ENCODE data around the gene EPHA6. TPM values are rescaled to one million over a fixed set of nuclear protein-coding genes. Genes with fewer than 3 reads are reported as not detected.

The EPHA6 gene
- total and polyA plus RNA-seq, 2 donors (not counting 1 experiment from before 2014, with no cell fraction given), result not detected

- H2AFZ ChIP-seq (ENCODE audit: insufficient read depth, low read depth, low read length, poor library complexity, severe bottlenecking), result no peak overlapping the region
- H3K36me3 ChIP-seq (replicated peaks in 1 of 2; ENCODE audit: control extremely low read depth in 1 of 2, control insufficient read depth in 1 of 2, extremely low read depth in 1 of 2, insufficient read depth in 2 of 2, low read length in 1 of 2), result no peaks in the 10 kb centered on the region
- POLR2A ChIA-PET, result no interaction called here
- no peak overlapping the region for H3K4me2 ChIP-seq (replicated peaks; ENCODE audit: low read depth, low read length, poor library complexity, severe bottlenecking)
- no peaks in the 10 kb centered on the region for H3K27me3 ChIP-seq (replicated peaks in 1 of 4; ENCODE audit: control extremely low read depth in 1 of 4, control insufficient read depth in 3 of 4, insufficient read depth in 4 of 4, low read length in 3 of 4)
- H4K20me1 ChIP-seq (ENCODE audit: control insufficient read depth, insufficient read depth, low read length, poor library complexity, severe bottlenecking), result no peaks in the 10 kb centered on the region
- ATAC-seq (ENCODE audit: low read depth), result no peak
- intact Hi-C loops (cut with micrococcal nuclease), result no loop called here
- TF ChIP-seq EZH2 (IDR thresholded peaks at IDR 0.05; ENCODE audit: borderline replicate concordance, insufficient read depth, low read depth, low read length, poor library complexity, severe bottlenecking), result no peak
- TF ChIP-seq CTCF (IDR thresholded peaks at IDR 0.05), result no peak
- H3K27ac Mint-ChIP-seq, result no peak overlapping the region
- H3K4me1 Mint-ChIP-seq, result no peaks in the 10 kb centered on the region
- no peak for DNase-seq
- CTCF ChIA-PET, result no interaction called here
- H3K9ac ChIP-seq (ENCODE audit: low read length), result no peak overlapping the region
- H3K9me3 Mint-ChIP-seq (ENCODE audit: insufficient read depth), result no peaks in the 10 kb centered on the region
- no peak overlapping the region for H3K27ac ChIP-seq (ENCODE audit: low read length in 2 of 2)
- no peak overlapping the region for H3K4me3 Mint-ChIP-seq
- H3K4me3 ChIP-seq (ENCODE audit: control extremely low read depth in 1 of 5, extremely low read depth in 1 of 5, insufficient read depth in 1 of 5, low read depth in 2 of 5, low read length in 4 of 5), result no peak overlapping the region
- WGBS (ENCODE audit: insufficient coverage), result no CpG with 5 or more reads among the region's 1 CpG
- no peaks in the 10 kb centered on the region for H3K4me1 ChIP-seq (ENCODE audit: control insufficient read depth in 2 of 2, insufficient read depth in 2 of 2, low read length in 2 of 2)
- no peaks in the 10 kb centered on the region for H3K27me3 Mint-ChIP-seq
- no peaks in the 10 kb centered on the region for H3K9me3 ChIP-seq (ENCODE audit: control extremely low read depth in 1 of 3, control insufficient read depth in 2 of 3, insufficient read depth in 1 of 3, low read length in 2 of 3)
- H3K79me2 ChIP-seq (ENCODE audit: control insufficient read depth, insufficient read depth, low read length), result no peaks in the 10 kb centered on the region
Measured at GRCh38 chr3:97111244-97111643, 296.9 kb downstream of the EPHA6 start.

GRCh38 chr3:97121386-97121785 is 307.0 kb downstream of the EPHA6 start:
- ChIA-PET CTCF (no interaction called here), POLR2A (no interaction called here)
- H3K4me3 Mint-ChIP-seq, result no peak overlapping the region
- Histone ChIP-seq H4K20me1 (ENCODE audit: control insufficient read depth, insufficient read depth, low read length, poor library complexity, severe bottlenecking) (no peaks in the 10 kb centered on the region), H3K4me3 (ENCODE audit: control extremely low read depth in 1 of 5, extremely low read depth in 1 of 5, insufficient read depth in 1 of 5, low read depth in 2 of 5, low read length in 4 of 5) (no peak overlapping the region), H3K9me3 (ENCODE audit: control extremely low read depth in 1 of 3, control insufficient read depth in 2 of 3, insufficient read depth in 1 of 3, low read length in 2 of 3) (no peaks in the 10 kb centered on the region), H3K9ac (ENCODE audit: low read length) (no peak overlapping the region), H2AFZ (ENCODE audit: insufficient read depth, low read depth, low read length, poor library complexity, severe bottlenecking) (no peak overlapping the region), H3K36me3 (replicated peaks in 1 of 2; ENCODE audit: control extremely low read depth in 1 of 2, control insufficient read depth in 1 of 2, extremely low read depth in 1 of 2, insufficient read depth in 2 of 2, low read length in 1 of 2) (no peaks in the 10 kb centered on the region), H3K4me1 (ENCODE audit: control insufficient read depth in 2 of 2, insufficient read depth in 2 of 2, low read length in 2 of 2) (no peaks in the 10 kb centered on the region), H3K79me2 (ENCODE audit: control insufficient read depth, insufficient read depth, low read length) (no peaks in the 10 kb centered on the region), H3K4me2 (replicated peaks; ENCODE audit: low read depth, low read length, poor library complexity, severe bottlenecking) (no peak overlapping the region), H3K27me3 (replicated peaks in 1 of 4; ENCODE audit: control extremely low read depth in 1 of 4, control insufficient read depth in 3 of 4, insufficient read depth in 4 of 4, low read length in 3 of 4) (no peaks in the 10 kb centered on the region), H3K27ac (ENCODE audit: low read length in 2 of 2) (no peak overlapping the region)
- H3K27me3 Mint-ChIP-seq, result no peaks in the 10 kb centered on the region
- no peaks in the 10 kb centered on the region for H3K4me1 Mint-ChIP-seq
- ATAC-seq (ENCODE audit: low read depth) (no peak), DNase-seq (no peak)
- H3K9me3 Mint-ChIP-seq (ENCODE audit: insufficient read depth), result no peaks in the 10 kb centered on the region
- intact Hi-C loops (cut with micrococcal nuclease), result no loop called here
- WGBS (ENCODE audit: insufficient coverage), result 40% methylated on average over 1 of the region's 1 CpG
- no peak overlapping the region for H3K27ac Mint-ChIP-seq
- TF ChIP-seq CTCF (IDR thresholded peaks at IDR 0.05), result no peak
- no peak for TF ChIP-seq EZH2 (IDR thresholded peaks at IDR 0.05; ENCODE audit: borderline replicate concordance, insufficient read depth, low read depth, low read length, poor library complexity, severe bottlenecking)

Data from B cell (primary cell).